Activated gamma-delta T cell treated with Interleukin-2 at 50 U/mL for 16 hours (primary cell): ENCODE results near the gene KDM2B.
"Not testable (repeated sequence)": the region's sequence is repeated elsewhere in the genome, so short reads cannot be mapped to it uniquely, and the experiment has no call there.

Experiments
- DNase-seq: peaks from one replicate; pipeline ENCODE4 v3.0.0-alpha.2; 2020

Gene KDM2B

GRCh38 chr12:121495746-121496145, 85.1 kb downstream of the KDM2B start:
- no peak for DNase-seq

GRCh38 chr12:121494093-121494787, 86.6 kb downstream of the KDM2B start:
- peak; percentile 62 for DNase-seq

GRCh38 chr12:121490401-121491281, 90.2 kb downstream of the KDM2B start:
- DNase-seq, result no peak

GRCh38 chr12:121489874-121490273, 90.9 kb downstream of the KDM2B start:
- no peak for DNase-seq

- no peak for DNase-seq
Measured at GRCh38 chr12:121484967-121485366, 95.9 kb downstream of the KDM2B start.

- not testable (repeated sequence) for DNase-seq
Measured at GRCh38 chr12:121484564-121484963, 96.3 kb downstream of the KDM2B start.

GRCh38 chr12:121483949-121484348, 96.9 kb downstream of the KDM2B start:
- DNase-seq, result no peak

- DNase-seq, result no peak
Measured at GRCh38 chr12:121476477-121476876, 104.3 kb downstream of the KDM2B start.

GRCh38 chr12:121475279-121475678, 105.5 kb downstream of the KDM2B start:
- no peak for DNase-seq

- DNase-seq, result no peak
Measured at GRCh38 chr12:121472150-121472905, 108.5 kb downstream of the KDM2B start.

- DNase-seq, result no peak
Measured at GRCh38 chr12:121470751-121471150, 110.1 kb downstream of the KDM2B start.

- DNase-seq, result no peak
Measured at GRCh38 chr12:121468499-121468801, 112.4 kb downstream of the KDM2B start.

- DNase-seq, result no peak
Measured at GRCh38 chr12:121467638-121468498, 113.0 kb downstream of the KDM2B start.

- DNase-seq, result peak; percentile 87
Measured at GRCh38 chr12:121466794-121467637, 113.8 kb downstream of the KDM2B start.

GRCh38 chr12:121465921-121466793, 114.7 kb downstream of the KDM2B start:
- DNase-seq, result peak; percentile 34

GRCh38 chr12:121464331-121464730, 116.5 kb downstream of the KDM2B start:
- DNase-seq, result no peak

- DNase-seq, result no peak
Measured at GRCh38 chr12:121461048-121461447, 119.8 kb downstream of the KDM2B start.

GRCh38 chr12:121456551-121456950, 124.3 kb downstream of the KDM2B start:
- no peak for DNase-seq

- DNase-seq, result no peak
Measured at GRCh38 chr12:121455766-121456420, 124.9 kb downstream of the KDM2B start.

- DNase-seq, result no peak
Measured at GRCh38 chr12:121454921-121455320, 125.9 kb downstream of the KDM2B start.
